Right atrium auricular region (tissue), 2 donors: ENCODE data around the gene PRIMPOL. TPM values are rescaled to one million over a fixed set of nuclear protein-coding genes. Genes with fewer than 3 reads are reported as not detected.

ENCODE experiments used
- DNase-seq: peaks from one replicate; pipeline ENCODE4 v3.0.0-alpha.2; 2019; ENCODE audit warnings: low spot score
- H3K27ac ChIP-seq, 2 donors: fragments of 200-600 bp; sonication (generic); 1 replicate in 1 of 2; 2 replicates in 1 of 2; pipeline ENCODE4 v1.5.1; 2016 to 2019
- H3K27me3 ChIP-seq, 2 donors: fragments of 200-600 bp; sonication (generic); one replicate each; pipeline versions ENCODE4 v1.5.1 to v1.6.0; 2017 to 2019
- H3K36me3 ChIP-seq: fragments of 200-600 bp; sonication (generic); one replicate; pipeline ENCODE4 v1.5.1; 2016
- H3K4me1 ChIP-seq, 2 donors: fragments of 200-600 bp; sonication (generic); one replicate each; pipeline versions ENCODE4 v1.5.1 to v1.6.0; 2017 to 2019
- H3K4me3 ChIP-seq, 2 donors: fragments of 200-600 bp; sonication (generic); 1 replicate in 1 of 2; 2 replicates in 1 of 2; pipeline ENCODE4 v1.5.1; 2017 to 2019; ENCODE audit warnings: mild to moderate bottlenecking in 1 of 2, moderate library complexity in 1 of 2
- H3K9me3 ChIP-seq, 2 donors: fragments of 200-600 bp; sonication (generic); one replicate each; pipeline ENCODE4 v1.5.1; 2019
- CTCF ChIP-seq, 2 donors: fragments of 200-600 bp; sonication (generic); IDR thresholded peaks; one replicate each; pipeline ENCODE4 v1.5.1; 2019; ENCODE audit warnings: antibody characterized with exemption in 2 of 2
- total RNA-seq, 2 donors: library from RNA; depleted of rRNA; stranded (reverse); fragments of >200 nt; gene quantifications; one replicate each; pipeline ENCODE4 v1.1.0, GENCODE V29; 2016

PRIMPOL gene
- total RNA-seq, 2 donors from 2014 or later: 7.1 to 15.2 TPM

- peaks cover 0 to 35% of the 10 kb centered on the region in 2 donors for H3K4me1 ChIP-seq
- TF ChIP-seq CTCF (IDR thresholded peaks at IDR 0.05): no peak
- H3K27me3 ChIP-seq: no peaks in the 10 kb centered on the region
- no peaks in the 10 kb centered on the region for H3K9me3 ChIP-seq
- H3K4me3 ChIP-seq: no peak overlapping the region
- H3K36me3 ChIP-seq: peaks cover 12% of the 10 kb centered on the region
- no peak overlapping the region for H3K27ac ChIP-seq
- DNase-seq: no peak
Measured at GRCh38 chr4:184641451-184641850, 8.1 kb upstream of the PRIMPOL start.

- peak overlapping the region in 1 of 2 donors; percentile 43 for H3K27ac ChIP-seq
- H3K4me3 ChIP-seq: no peak overlapping the region
- peaks cover 0 to 55% of the 10 kb centered on the region in 2 donors for H3K4me1 ChIP-seq
- H3K36me3 ChIP-seq: no peaks in the 10 kb centered on the region
- no peak for TF ChIP-seq CTCF (IDR thresholded peaks at IDR 0.05)
- H3K27me3 ChIP-seq: no peaks in the 10 kb centered on the region
- no peak for DNase-seq
- H3K9me3 ChIP-seq: no peaks in the 10 kb centered on the region
Measured at GRCh38 chr4:184643731-184644130, 5.8 kb upstream of the PRIMPOL start.

- no peak for DNase-seq
- no peak overlapping the region for H3K4me3 ChIP-seq
- peak overlapping the region; percentile 36 to 43 for H3K27ac ChIP-seq
- no peaks in the 10 kb centered on the region for H3K27me3 ChIP-seq
- no peaks in the 10 kb centered on the region for H3K9me3 ChIP-seq
- H3K36me3 ChIP-seq: no peaks in the 10 kb centered on the region
- peaks cover 0 to 55% of the 10 kb centered on the region in 2 donors for H3K4me1 ChIP-seq
- no peak for TF ChIP-seq CTCF (IDR thresholded peaks at IDR 0.05)
Measured at GRCh38 chr4:184644553-184645307, 4.8 kb upstream of the PRIMPOL start.

- H3K36me3 ChIP-seq: no peaks in the 10 kb centered on the region
- no peak overlapping the region for H3K4me3 ChIP-seq
- peaks cover 0 to 65% of the 10 kb centered on the region in 2 donors for H3K4me1 ChIP-seq
- H3K9me3 ChIP-seq: no peaks in the 10 kb centered on the region
- TF ChIP-seq CTCF (IDR thresholded peaks at IDR 0.05): no peak
- peak overlapping the region; percentile 36 to 99 for H3K27ac ChIP-seq
- no peaks in the 10 kb centered on the region for H3K27me3 ChIP-seq
- DNase-seq: no peak
Measured at GRCh38 chr4:184645904-184646610, 3.5 kb upstream of the PRIMPOL start.

GRCh38 chr4:184647266-184648053 lies 2.1 kb upstream of the PRIMPOL start:
- no peak for TF ChIP-seq CTCF (IDR thresholded peaks at IDR 0.05)
- H3K4me3 ChIP-seq: peak overlapping the region; percentile 78 to 88
- peaks cover 0 to 64% of the 10 kb centered on the region in 2 donors for H3K4me1 ChIP-seq
- H3K27me3 ChIP-seq: no peaks in the 10 kb centered on the region
- peak overlapping the region; percentile 98 to 99 for H3K27ac ChIP-seq
- H3K36me3 ChIP-seq: no peaks in the 10 kb centered on the region
- DNase-seq: no peak
- no peaks in the 10 kb centered on the region for H3K9me3 ChIP-seq
